Measurements from ENCODE around the gene SLC27A2. TPM values are rescaled to one million over a fixed set of nuclear protein-coding genes. Genes with fewer than 3 reads are reported as not detected.

The SLC27A2 gene
- total and polyA plus RNA-seq, 2 donors from 2014 or later: 26.5 to 31.2 TPM

DNA sequence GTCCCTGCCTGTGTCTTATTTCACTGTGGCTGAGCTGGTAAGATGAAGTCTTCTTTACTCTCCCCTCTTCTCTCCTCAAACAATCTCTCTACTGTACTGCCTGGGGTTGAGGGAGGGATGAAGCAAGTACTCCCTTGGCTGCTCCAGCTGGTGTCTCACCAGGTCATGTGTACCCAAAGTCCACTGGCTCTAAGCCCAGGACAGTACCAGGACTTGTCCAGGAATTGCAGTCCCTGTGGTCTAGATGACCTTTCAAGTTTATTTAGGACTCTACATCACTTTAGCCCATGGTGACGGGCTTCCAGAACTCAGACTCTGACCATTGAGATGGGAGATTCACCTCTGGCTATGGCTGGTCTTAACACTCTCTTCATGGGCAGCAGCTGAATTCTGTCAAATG is 17.5 kb upstream of the SLC27A2 start:
- FAIRE-seq: no peak
- TF ChIP-seq, protein P1, sequence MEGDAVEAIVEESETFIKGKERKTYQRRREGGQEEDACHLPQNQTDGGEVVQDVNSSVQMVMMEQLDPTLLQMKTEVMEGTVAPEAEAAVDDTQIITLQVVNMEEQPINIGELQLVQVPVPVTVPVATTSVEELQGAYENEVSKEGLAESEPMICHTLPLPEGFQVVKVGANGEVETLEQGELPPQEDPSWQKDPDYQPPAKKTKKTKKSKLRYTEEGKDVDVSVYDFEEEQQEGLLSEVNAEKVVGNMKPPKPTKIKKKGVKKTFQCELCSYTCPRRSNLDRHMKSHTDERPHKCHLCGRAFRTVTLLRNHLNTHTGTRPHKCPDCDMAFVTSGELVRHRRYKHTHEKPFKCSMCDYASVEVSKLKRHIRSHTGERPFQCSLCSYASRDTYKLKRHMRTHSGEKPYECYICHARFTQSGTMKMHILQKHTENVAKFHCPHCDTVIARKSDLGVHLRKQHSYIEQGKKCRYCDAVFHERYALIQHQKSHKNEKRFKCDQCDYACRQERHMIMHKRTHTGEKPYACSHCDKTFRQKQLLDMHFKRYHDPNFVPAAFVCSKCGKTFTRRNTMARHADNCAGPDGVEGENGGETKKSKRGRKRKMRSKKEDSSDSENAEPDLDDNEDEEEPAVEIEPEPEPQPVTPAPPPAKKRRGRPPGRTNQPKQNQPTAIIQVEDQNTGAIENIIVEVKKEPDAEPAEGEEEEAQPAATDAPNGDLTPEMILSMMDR (IDR thresholded peaks at IDR 0.05; ENCODE audit: borderline replicate concordance, extremely low read depth, insufficient read depth): no peak
- H3K9me3 ChIP-seq (ENCODE audit: control insufficient read depth in 2 of 3, insufficient read depth in 1 of 3, low read length in 3 of 3): no peaks in the 10 kb centered on the region
- no peak overlapping the region for H3K9ac ChIP-seq (ENCODE audit: low read length in 3 of 3)
- H3K4me3 ChIP-seq (ENCODE audit: low read length in 3 of 3): no peak overlapping the region
- no peaks in the 10 kb centered on the region for H3K27me3 ChIP-seq (ENCODE audit: control insufficient read depth, insufficient read depth, low read length)
- no peak overlapping the region for H3K27ac ChIP-seq (ENCODE audit: low read depth in 2 of 2, low read length in 2 of 2)
- intact Hi-C loops (cut with DNase I): no loop called here
- H3K4me1 ChIP-seq (ENCODE audit: control insufficient read depth in 2 of 3, insufficient read depth in 2 of 3, low read depth in 1 of 3, low read length in 3 of 3): peaks cover 0 to 17% (median 3%) of the 10 kb centered on the region in 3 donors
- no peak for DNase-seq
- H3K36me3 ChIP-seq (ENCODE audit: control insufficient read depth in 2 of 3, insufficient read depth in 3 of 3, low read length in 3 of 3): no peaks in the 10 kb centered on the region

DNA sequence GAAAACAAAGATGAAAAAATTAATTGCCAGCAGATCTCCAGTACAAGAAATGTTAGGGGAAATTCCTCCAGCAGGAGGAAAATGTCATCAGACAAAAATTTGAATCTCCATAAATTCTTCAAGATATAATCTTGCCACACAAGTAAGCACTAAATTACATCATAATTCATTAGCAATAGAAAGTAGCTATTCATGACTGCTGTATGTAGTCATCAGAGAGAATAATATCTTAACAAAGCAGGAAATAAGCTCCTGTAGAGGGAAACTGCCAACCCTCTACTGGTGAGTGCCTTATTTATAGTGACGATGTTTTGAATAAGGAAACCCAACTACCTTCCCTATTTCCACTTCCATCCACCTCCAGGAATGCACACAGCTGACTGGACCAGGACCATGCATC is 15.8 kb upstream of the SLC27A2 start:
- no peaks in the 10 kb centered on the region for H3K9me3 ChIP-seq (ENCODE audit: control insufficient read depth in 2 of 3, insufficient read depth in 1 of 3, low read length in 3 of 3)
- no peaks in the 10 kb centered on the region for H3K27me3 ChIP-seq (ENCODE audit: control insufficient read depth, insufficient read depth, low read length)
- intact Hi-C loops (cut with DNase I): no loop called here
- DNase-seq (no peak), FAIRE-seq (no peak)
- no peaks in the 10 kb centered on the region for H3K36me3 ChIP-seq (ENCODE audit: control insufficient read depth in 2 of 3, insufficient read depth in 3 of 3, low read length in 3 of 3)
- peaks cover 0 to 17% (median 3%) of the 10 kb centered on the region in 3 donors for H3K4me1 ChIP-seq (ENCODE audit: control insufficient read depth in 2 of 3, insufficient read depth in 2 of 3, low read depth in 1 of 3, low read length in 3 of 3)
- TF ChIP-seq, protein P1 (IDR thresholded peaks at IDR 0.05; ENCODE audit: borderline replicate concordance, extremely low read depth, insufficient read depth): no peak
- H3K9ac ChIP-seq (ENCODE audit: low read length in 3 of 3): no peak overlapping the region
- H3K4me3 ChIP-seq (ENCODE audit: low read length in 3 of 3): no peak overlapping the region
- H3K27ac ChIP-seq (ENCODE audit: low read depth in 2 of 2, low read length in 2 of 2): peak overlapping the region in 1 of 2 donors; percentile 4

DNA sequence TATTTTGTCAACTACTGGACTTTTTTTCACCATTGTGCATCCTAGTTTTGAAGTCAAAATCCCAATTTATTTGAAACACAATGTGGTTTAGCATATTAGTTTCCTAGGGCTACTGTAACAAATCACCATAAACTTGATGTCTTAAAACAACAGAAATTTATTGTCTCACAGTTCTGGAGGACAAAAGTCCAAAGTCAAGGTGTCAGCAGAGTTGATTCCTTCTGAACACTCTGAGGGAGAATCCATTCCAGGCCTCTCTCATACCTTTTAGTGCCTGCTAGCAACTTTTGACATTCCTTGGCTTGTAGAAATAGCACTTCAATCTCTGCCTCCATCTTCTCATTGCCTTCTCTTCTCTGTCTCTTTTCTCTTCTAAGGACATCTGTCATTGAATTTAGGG is 14.9 kb upstream of the SLC27A2 start:
- no peaks in the 10 kb centered on the region for H3K9me3 ChIP-seq (ENCODE audit: control insufficient read depth in 2 of 3, insufficient read depth in 1 of 3, low read length in 3 of 3)
- TF ChIP-seq, protein P1 (IDR thresholded peaks at IDR 0.05; ENCODE audit: borderline replicate concordance, extremely low read depth, insufficient read depth): no peak
- FAIRE-seq: no peak
- H3K9ac ChIP-seq (ENCODE audit: low read length in 3 of 3): no peak overlapping the region
- H3K4me3 ChIP-seq (ENCODE audit: low read length in 3 of 3): no peak overlapping the region
- H3K27ac ChIP-seq (ENCODE audit: low read depth in 2 of 2, low read length in 2 of 2): peak overlapping the region in 1 of 2 donors; percentile 75
- H3K27me3 ChIP-seq (ENCODE audit: control insufficient read depth, insufficient read depth, low read length): no peaks in the 10 kb centered on the region
- intact Hi-C loops (cut with DNase I): no loop called here
- no peak for DNase-seq
- H3K4me1 ChIP-seq (ENCODE audit: control insufficient read depth in 2 of 3, insufficient read depth in 2 of 3, low read depth in 1 of 3, low read length in 3 of 3): peaks cover 0 to 17% (median 3%) of the 10 kb centered on the region in 3 donors
- H3K36me3 ChIP-seq (ENCODE audit: control insufficient read depth in 2 of 3, insufficient read depth in 3 of 3, low read length in 3 of 3): no peaks in the 10 kb centered on the region

DNA sequence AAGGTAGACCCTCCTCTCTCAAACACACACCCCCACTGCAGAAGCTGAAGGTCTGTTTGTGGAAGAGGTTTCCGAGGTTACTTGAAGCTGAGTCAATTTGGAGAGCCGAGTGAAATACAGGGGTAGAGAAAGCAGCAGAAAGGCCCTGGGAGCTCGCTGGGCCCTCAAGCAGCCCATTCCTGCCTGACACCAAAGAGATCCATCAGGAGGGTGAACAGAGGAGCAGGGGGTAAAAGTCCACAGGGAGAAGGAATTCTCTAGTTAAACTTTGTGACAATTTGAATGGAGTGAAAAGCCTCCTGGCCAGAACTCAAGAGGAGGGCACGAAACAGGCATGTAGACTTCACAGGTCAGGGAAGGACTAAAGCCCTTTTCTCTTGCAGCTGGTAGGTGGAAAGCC is 13.6 kb upstream of the SLC27A2 start:
- Histone ChIP-seq H3K9me3 (ENCODE audit: control insufficient read depth in 2 of 3, insufficient read depth in 1 of 3, low read length in 3 of 3) (no peaks in the 10 kb centered on the region), H3K4me3 (ENCODE audit: low read length in 3 of 3) (peak overlapping the region in 1 of 3 donors; percentile 38), H3K27me3 (ENCODE audit: control insufficient read depth, insufficient read depth, low read length) (no peaks in the 10 kb centered on the region), H3K27ac (ENCODE audit: low read depth in 2 of 2, low read length in 2 of 2) (peak overlapping the region; percentile 75 to 77), H3K36me3 (ENCODE audit: control insufficient read depth in 2 of 3, insufficient read depth in 3 of 3, low read length in 3 of 3) (no peaks in the 10 kb centered on the region), H3K4me1 (ENCODE audit: control insufficient read depth in 2 of 3, insufficient read depth in 2 of 3, low read depth in 1 of 3, low read length in 3 of 3) (peaks cover 0 to 17% (median 3%) of the 10 kb centered on the region in 3 donors), H3K9ac (ENCODE audit: low read length in 3 of 3) (peak overlapping the region in 1 of 3 donors; percentile 10)
- DNase-seq: no peak
- TF ChIP-seq, protein P1 (IDR thresholded peaks at IDR 0.05; ENCODE audit: borderline replicate concordance, extremely low read depth, insufficient read depth): no peak
- FAIRE-seq: no peak
- intact Hi-C loops (cut with DNase I): no loop called here
